Left ventricle myocardium inferior (tissue), 1 donor: Measurements from ENCODE around the gene SPRY4. TPM values are rescaled to one million over a fixed set of nuclear protein-coding genes. Genes with fewer than 3 reads are reported as not detected.
A peak's percentile ranks its signal among the peaks of the same experiment; 100 is the strongest.
"Not testable (repeated sequence)": the region's sequence is repeated elsewhere in the genome, so short reads cannot be mapped to it uniquely, and the experiment has no call there.

Source experiments
- DNase-seq: peaks from one replicate; pipeline ENCODE4 v3.0.0-alpha.2; 2020
- H3K27ac ChIP-seq: fragments of 200-600 bp; replicated peaks from 2 replicates; pipeline ENCODE4 v1.8.0; 2021
- H3K27me3 ChIP-seq: fragments of 200-600 bp; 2 replicates; pipeline ENCODE4 v1.8.0; 2021; ENCODE audit warnings: low read depth
- H3K36me3 ChIP-seq: fragments of 200-600 bp; 2 replicates; pipeline ENCODE4 v1.8.0; 2021
- H3K4me1 ChIP-seq: fragments of 200-600 bp; 2 replicates; pipeline ENCODE4 v1.8.0; 2021
- H3K4me3 ChIP-seq: fragments of 200-600 bp; 2 replicates; pipeline ENCODE4 v1.8.0; 2021; ENCODE audit warnings: mild to moderate bottlenecking, moderate library complexity
- H3K9me3 ChIP-seq: fragments of 200-600 bp; replicated peaks from 2 replicates; pipeline ENCODE4 v1.8.0; 2021
- intact Hi-C: fragments of 100-400 bp; cut with micrococcal nuclease; formaldehyde crosslinking; loops from one replicate; pipeline ENCODE4 v1.11.0; 2022
- long read RNA-seq: library from polyadenylated mRNA; unstranded; transcript quantifications from one replicate; pipeline ENCODE4 v2.0.0, GENCODE V29; 2021
- total RNA-seq: library from RNA; stranded (reverse); fragmentation: NEBNext Ultra II Directional; extraction: Animal tissue kit (Norgen Biotek cat#: 25700); gene quantifications from one replicate; pipeline ENCODE4 v1.2.1, GENCODE V29; 2021
- TF ChIP-seq, protein P1 (sequence below): fragments of 200-600 bp; IDR thresholded peaks from 2 replicates; pipeline ENCODE4 v1.8.0; 2021; ENCODE audit warnings: antibody characterized with exemption, mild to moderate bottlenecking, borderline replicate concordance
- donor health status: DM: no; HTN: yes; CAD: no; lungs with severe emphysema.

Gene SPRY4, protein sequence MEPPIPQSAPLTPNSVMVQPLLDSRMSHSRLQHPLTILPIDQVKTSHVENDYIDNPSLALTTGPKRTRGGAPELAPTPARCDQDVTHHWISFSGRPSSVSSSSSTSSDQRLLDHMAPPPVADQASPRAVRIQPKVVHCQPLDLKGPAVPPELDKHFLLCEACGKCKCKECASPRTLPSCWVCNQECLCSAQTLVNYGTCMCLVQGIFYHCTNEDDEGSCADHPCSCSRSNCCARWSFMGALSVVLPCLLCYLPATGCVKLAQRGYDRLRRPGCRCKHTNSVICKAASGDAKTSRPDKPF
- 10.2 TPM for total RNA-seq
- long read RNA-seq, full-length matches to known transcripts: 9 of 9 reads
- long read RNA-seq, partial matches to known transcripts: 0 of 9 reads
- long read RNA-seq, other reads (novel, unspliced or antisense): 0 of 9 reads

DNA sequence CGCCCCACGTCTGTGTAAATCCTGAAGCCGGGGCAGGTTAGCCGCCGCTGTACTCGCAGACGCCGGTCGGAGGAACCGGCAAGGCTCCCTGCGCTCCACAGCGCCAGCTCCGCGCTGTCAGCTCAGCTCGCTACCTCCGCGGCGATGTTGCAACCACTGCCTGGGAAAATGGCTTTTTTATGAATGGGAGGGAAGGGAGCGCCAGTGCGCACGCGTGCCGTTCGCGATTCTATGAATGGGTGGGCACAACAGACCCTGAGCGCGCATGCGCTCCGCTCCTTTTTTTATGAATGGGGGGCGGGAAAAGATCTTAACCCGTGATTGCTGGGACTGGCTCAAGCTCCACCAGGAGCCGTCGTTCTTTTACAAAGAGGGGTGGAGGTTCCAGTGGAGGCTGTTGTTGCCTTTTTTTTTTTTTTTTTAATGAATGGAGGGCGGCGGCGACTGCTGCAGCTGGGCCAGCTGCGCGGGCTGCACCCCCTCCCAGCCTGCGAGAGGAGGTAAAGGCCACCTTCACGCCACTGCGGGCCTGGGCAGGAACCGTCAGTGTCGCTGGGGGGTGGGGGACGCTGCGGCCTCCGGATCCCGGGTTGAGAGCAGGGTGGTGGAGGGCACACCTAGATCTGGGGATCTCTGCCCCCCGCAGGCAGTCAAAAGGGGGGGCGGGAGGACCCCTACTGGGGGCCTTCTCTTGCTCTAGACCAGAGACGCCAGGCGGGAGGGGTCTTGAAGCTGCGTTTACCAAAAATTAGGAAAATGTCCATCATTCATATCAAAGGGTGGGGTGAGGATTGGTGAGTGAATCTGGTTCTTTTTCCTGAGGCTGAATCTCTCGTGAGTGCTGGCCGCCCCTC, at the start of gene SPRY4:
TSS of gene SPRY4 (minus strand) at position 151 of the 854 bp plus-strand sequence. CDS start 9,913 bp downstream, outside the sequence.
- DNase-seq: peak; percentile 92
- intact Hi-C loops: no loop called here
- peak within 1 kb of the TSS; percentile 98 for H3K27ac ChIP-seq
- H3K4me1 ChIP-seq: peaks cover 68% of the 10 kb centered on the region
- H3K4me3 ChIP-seq: peak within 1 kb of the TSS; percentile 96
- H3K9me3 ChIP-seq: no peaks in the 10 kb centered on the region
- H3K27me3 ChIP-seq: peaks cover 21% of the 10 kb centered on the region
- TF ChIP-seq, protein P1, sequence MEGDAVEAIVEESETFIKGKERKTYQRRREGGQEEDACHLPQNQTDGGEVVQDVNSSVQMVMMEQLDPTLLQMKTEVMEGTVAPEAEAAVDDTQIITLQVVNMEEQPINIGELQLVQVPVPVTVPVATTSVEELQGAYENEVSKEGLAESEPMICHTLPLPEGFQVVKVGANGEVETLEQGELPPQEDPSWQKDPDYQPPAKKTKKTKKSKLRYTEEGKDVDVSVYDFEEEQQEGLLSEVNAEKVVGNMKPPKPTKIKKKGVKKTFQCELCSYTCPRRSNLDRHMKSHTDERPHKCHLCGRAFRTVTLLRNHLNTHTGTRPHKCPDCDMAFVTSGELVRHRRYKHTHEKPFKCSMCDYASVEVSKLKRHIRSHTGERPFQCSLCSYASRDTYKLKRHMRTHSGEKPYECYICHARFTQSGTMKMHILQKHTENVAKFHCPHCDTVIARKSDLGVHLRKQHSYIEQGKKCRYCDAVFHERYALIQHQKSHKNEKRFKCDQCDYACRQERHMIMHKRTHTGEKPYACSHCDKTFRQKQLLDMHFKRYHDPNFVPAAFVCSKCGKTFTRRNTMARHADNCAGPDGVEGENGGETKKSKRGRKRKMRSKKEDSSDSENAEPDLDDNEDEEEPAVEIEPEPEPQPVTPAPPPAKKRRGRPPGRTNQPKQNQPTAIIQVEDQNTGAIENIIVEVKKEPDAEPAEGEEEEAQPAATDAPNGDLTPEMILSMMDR: no peak
- H3K36me3 ChIP-seq: no peaks in the 10 kb centered on the region

DNA sequence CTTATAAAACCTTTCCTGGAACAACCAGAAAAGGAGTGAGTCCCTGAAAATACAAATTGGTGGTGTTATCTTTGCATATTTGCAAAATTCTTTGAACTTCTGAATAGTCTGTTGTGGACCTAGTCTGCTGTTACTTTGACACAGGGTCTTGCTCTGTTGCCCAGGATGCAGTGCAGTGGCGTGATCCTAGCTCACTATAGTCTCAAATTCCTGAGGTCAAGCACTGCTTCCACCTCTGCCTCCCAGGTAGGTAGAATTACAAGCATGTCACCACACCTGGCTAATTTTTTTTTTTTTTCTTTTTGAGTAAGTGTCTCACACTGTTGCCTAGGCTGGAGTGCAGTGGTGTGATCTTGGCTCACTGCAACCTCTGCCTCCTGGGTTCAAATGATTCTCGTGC, 43.7 kb upstream of the SPRY4 start:
- Histone ChIP-seq H3K27me3 (no peaks in the 10 kb centered on the region), H3K27ac (no peak overlapping the region), H3K4me1 (peaks cover 13% of the 10 kb centered on the region), H3K36me3 (no peaks in the 10 kb centered on the region), H3K4me3 (no peak overlapping the region), H3K9me3 (no peaks in the 10 kb centered on the region)
- no peak for DNase-seq
- intact Hi-C loops: no loop called here
- TF ChIP-seq, protein P1: no peak

DNA sequence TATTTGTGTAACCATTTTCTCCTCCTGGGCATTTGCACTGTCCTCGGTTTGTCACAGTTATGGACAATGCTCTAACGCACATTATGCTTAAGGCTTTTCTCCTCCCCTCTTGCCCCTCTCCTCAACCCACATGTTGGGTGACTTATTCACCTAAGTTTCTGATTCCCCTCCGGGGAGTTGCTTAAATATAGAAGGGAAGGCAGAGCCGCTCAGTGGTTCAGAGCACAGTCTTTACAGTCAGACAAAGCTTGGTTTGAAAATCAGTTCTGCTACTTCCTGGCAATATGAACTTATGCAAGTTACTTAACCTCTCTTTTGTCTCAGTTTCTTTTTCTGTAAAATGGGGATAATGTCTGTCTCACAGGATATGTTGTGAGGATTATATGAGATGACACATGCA, 41.2 kb upstream of the SPRY4 start:
- H3K27ac ChIP-seq: no peak overlapping the region
- H3K36me3 ChIP-seq: no peaks in the 10 kb centered on the region
- H3K27me3 ChIP-seq: no peaks in the 10 kb centered on the region
- TF ChIP-seq, protein P1: no peak
- peaks cover 29% of the 10 kb centered on the region for H3K4me1 ChIP-seq
- no peak overlapping the region for H3K4me3 ChIP-seq
- no peaks in the 10 kb centered on the region for H3K9me3 ChIP-seq
- intact Hi-C loops: no loop called here
- DNase-seq: no peak

DNA sequence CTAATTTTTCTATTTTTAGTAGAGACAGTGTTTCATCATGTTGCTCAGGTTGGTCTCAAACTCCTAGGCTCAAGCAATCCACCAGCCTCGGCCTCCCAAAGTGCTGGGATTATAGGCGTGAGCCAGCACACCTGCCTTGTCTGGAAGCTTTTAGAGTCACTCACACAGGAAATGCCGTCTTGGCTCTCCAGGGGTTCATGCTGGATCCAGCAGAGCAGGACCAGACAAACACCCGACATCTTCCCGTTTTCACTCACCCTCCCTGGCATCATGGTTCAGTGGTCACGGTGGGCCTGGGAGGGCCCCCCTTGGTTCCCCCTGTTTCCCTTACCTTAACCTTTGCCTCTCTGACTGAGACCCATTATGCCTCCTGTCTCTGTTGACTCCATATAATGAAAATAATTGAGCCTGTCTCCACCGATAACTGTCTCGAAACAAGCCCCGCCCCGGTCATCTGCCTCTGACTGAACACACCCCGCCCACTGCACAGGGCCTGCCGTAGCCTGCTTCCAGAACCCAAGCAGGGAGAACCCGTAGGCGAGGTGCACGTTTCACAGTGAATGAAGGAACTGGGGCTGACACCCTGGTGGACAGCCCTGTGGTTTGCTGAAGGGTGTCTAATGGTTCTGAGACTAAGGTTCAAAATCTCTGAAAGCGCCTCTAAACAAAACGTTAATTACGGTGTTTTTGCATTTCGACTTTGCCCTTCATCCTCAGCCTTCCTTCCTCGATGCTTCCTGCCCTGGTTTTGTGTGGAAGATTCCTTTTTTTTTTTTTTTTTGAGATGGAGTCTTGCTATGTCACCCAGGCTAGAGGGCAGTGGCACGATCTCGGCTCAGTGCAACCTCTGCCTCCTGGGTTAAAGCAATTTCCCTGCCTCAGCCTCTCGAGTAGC, 39.7 kb upstream of the SPRY4 start:
- H3K4me1 ChIP-seq: peaks cover 29% of the 10 kb centered on the region
- H3K27ac ChIP-seq: peak overlapping the region; percentile 94
- TF ChIP-seq, protein P1: no peak
- no peaks in the 10 kb centered on the region for H3K27me3 ChIP-seq
- H3K36me3 ChIP-seq: no peaks in the 10 kb centered on the region
- H3K4me3 ChIP-seq: peak overlapping the region; percentile 48
- peak; percentile 68 for DNase-seq
- intact Hi-C loops: no loop called here
- H3K9me3 ChIP-seq: no peaks in the 10 kb centered on the region

DNA sequence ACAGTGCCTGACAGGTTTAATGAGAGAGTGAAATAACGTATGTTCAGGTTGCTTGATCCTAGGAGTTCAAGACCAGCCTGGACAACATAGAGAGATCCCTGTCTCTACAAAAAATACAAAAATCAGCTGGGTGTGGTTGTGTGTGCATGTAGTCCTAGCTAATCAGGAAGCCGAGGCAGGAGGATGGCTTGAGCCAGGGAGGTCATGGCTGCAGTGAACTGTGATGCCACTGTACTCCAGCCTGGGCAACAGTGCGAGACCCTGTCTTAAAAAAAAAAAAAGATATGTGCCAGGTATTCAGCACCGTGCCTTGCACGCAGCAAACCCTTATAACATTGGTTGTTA, 38.8 kb upstream of the SPRY4 start:
- H3K4me1 ChIP-seq: peaks cover 29% of the 10 kb centered on the region
- H3K36me3 ChIP-seq: no peaks in the 10 kb centered on the region
- peak overlapping the region; percentile 94 for H3K27ac ChIP-seq
- H3K9me3 ChIP-seq: no peaks in the 10 kb centered on the region
- H3K4me3 ChIP-seq: no peak overlapping the region
- DNase-seq: no peak
- intact Hi-C loops: no loop called here
- TF ChIP-seq, protein P1: no peak
- H3K27me3 ChIP-seq: no peaks in the 10 kb centered on the region

DNA sequence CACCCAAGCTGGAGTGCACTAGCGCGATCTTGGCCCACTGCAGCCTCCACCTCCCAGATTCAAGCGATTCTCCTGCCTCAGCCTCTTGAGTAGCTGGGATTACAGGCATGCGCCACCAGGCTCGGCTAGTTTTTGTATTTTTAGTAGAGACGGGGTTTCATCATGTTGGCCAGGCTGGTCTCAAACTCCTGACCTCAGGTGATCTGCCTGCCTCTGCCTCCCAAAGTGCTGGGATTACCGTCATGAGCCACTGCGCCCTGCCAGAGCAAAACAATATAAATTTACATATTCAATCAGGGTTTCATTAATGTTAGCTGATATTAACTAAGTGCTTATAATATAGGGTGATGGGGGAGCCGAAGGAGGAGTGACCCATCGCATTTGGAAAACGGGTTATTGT, 37.4 kb upstream of the SPRY4 start:
- H3K36me3 ChIP-seq, DNase-seq, H3K4me3 ChIP-seq, H3K27me3 ChIP-seq, intact Hi-C loops, H3K9me3 ChIP-seq: not testable (repeated sequence)
- Histone ChIP-seq H3K4me1 (peaks cover 41% of the 10 kb centered on the region), H3K27ac (peak overlapping the region; percentile 94)
